Thyroid gland (tissue), 4 donors: Measurements from ENCODE around the gene OTOA. TPM values are rescaled to one million over a fixed set of nuclear protein-coding genes. Genes with fewer than 3 reads are reported as not detected.
A peak's percentile ranks its signal among the peaks of the same experiment; 100 is the strongest.
"Not testable (repeated sequence)": the region's sequence is repeated elsewhere in the genome, so short reads cannot be mapped to it uniquely, and the experiment has no call there.

Experiments used
- DNase-seq, 2 donors: peaks; one replicate each; pipeline ENCODE4 v3.0.0-alpha.2; 2019
- H3K27ac ChIP-seq, 3 donors: fragments of 200-600 bp; sonication (generic); 1 replicate in 2 of 3; 2 replicates in 1 of 3; pipeline ENCODE4 v1.5.1; 2016 to 2019; ENCODE audit warnings: mild to moderate bottlenecking in 1 of 3, moderate library complexity in 1 of 3
- H3K27me3 ChIP-seq: fragments of 200-600 bp; sonication (generic); one replicate; pipeline ENCODE4 v1.5.1; 2019
- H3K36me3 ChIP-seq, 2 donors: fragments of 200-600 bp; sonication (generic); one replicate each; pipeline ENCODE4 v1.5.1; 2016 to 2019
- H3K4me1 ChIP-seq, 2 donors: fragments of 200-600 bp; sonication (generic); one replicate each; pipeline ENCODE4 v1.5.1; 2017 to 2019
- H3K4me3 ChIP-seq, 3 donors: fragments of 200-600 bp; sonication (generic); replicated peaks in 1 of 3; 1 replicate in 2 of 3; 2 replicates in 1 of 3; pipeline ENCODE4 v1.5.1; 2016; ENCODE audit warnings: mild to moderate bottlenecking in 1 of 3
- H3K9me3 ChIP-seq: fragments of 200-600 bp; sonication (generic); one replicate; pipeline ENCODE4 v1.5.1; 2017
- CTCF ChIP-seq, 6 experiments: fragments of 200-600 bp in 3 of 6; fragments of 450-650 bp in 3 of 6; sonication (generic) in 3 of 6; IDR thresholded peaks; one replicate each; pipeline ENCODE4 v1.5.1; 2016 to 2019; ENCODE audit warnings: antibody characterized with exemption in 6 of 6, mild to moderate bottlenecking in 2 of 6, inconsistent platforms in 1 of 6, moderate library complexity in 1 of 6
- POLR2A ChIP-seq, 2 donors: fragments of 450-650 bp; IDR thresholded peaks; one replicate each; pipeline ENCODE4 v1.6.1; 2017; ENCODE audit warnings: antibody characterized with exemption in 2 of 2, mild to moderate bottlenecking in 2 of 2, moderate library complexity in 1 of 2
- WGBS, 2 donors: methylation state at CpG; one replicate each; pipeline ENCODE4 v1.1.5; 2017; 5-methylcytosine and 5-hydroxymethylcytosine counted together
- intact Hi-C: fragments of 100-400 bp; cut with DNase I; formaldehyde crosslinking; loops from one replicate; pipeline ENCODE4 v1.15.1; 2023
- total RNA-seq, 4 donors: library from RNA; depleted of rRNA; stranded (reverse); fragments of >200 nt; gene quantifications; one replicate each; pipeline ENCODE4 v1.2.3, GENCODE V29; 2016

The OTOA gene
- total RNA-seq, 4 donors from 2014 or later = 0.13 to 0.40 TPM; not detected in 2

GRCh38 chr16:21713549-21714368 is 50.0 kb downstream of the OTOA start:
- H3K27me3 ChIP-seq = no peaks in the 10 kb centered on the region
- WGBS, 2 donors = 85 to 86% methylated on average over 5 of the region's 5 CpGs
- no peak for TF ChIP-seq POLR2A (IDR thresholded peaks at IDR 0.05)
- TF ChIP-seq CTCF (IDR thresholded peaks at IDR 0.05) = no peak
- H3K36me3 ChIP-seq = no peaks in the 10 kb centered on the region
- intact Hi-C loops = no loop called here
- H3K4me1 ChIP-seq = no peaks in the 10 kb centered on the region
- no peak overlapping the region for H3K4me3 ChIP-seq
- H3K27ac ChIP-seq = no peak overlapping the region
- no peaks in the 10 kb centered on the region for H3K9me3 ChIP-seq
- DNase-seq = no peak

GRCh38 chr16:21714369-21714618 is 50.5 kb downstream of the OTOA start:
- intact Hi-C loops, H3K27me3 ChIP-seq, H3K27ac ChIP-seq, DNase-seq, H3K4me3 ChIP-seq, H3K4me1 ChIP-seq, H3K36me3 ChIP-seq, H3K9me3 ChIP-seq: not testable (repeated sequence)

- Histone ChIP-seq H3K27ac (no peak overlapping the region), H3K36me3 (no peaks in the 10 kb centered on the region), H3K4me1 (no peaks in the 10 kb centered on the region), H3K9me3 (no peaks in the 10 kb centered on the region), H3K27me3 (no peaks in the 10 kb centered on the region), H3K4me3 (no peak overlapping the region)
- TF ChIP-seq CTCF (IDR thresholded peaks at IDR 0.05) (no peak), POLR2A (IDR thresholded peaks at IDR 0.05) (no peak)
- intact Hi-C loops = no loop called here
- DNase-seq = no peak
- WGBS, 2 donors = 77 to 79% methylated on average over 10 of the region's 10 CpGs
Observed at GRCh38 chr16:21717608-21718007, 53.8 kb downstream of the OTOA start.

GRCh38 chr16:21719283-21719682 is 55.5 kb downstream of the OTOA start:
- TF ChIP-seq CTCF (IDR thresholded peaks at IDR 0.05) = no peak
- TF ChIP-seq POLR2A (IDR thresholded peaks at IDR 0.05) = no peak
- DNase-seq = peak; percentile 16 to 20
- no peaks in the 10 kb centered on the region for H3K27me3 ChIP-seq
- WGBS, 2 donors = 52 to 55% methylated on average over 6 of the region's 6 CpGs
- H3K4me1 ChIP-seq = no peaks in the 10 kb centered on the region
- H3K9me3 ChIP-seq = no peaks in the 10 kb centered on the region
- no peak overlapping the region for H3K4me3 ChIP-seq
- H3K27ac ChIP-seq = no peak overlapping the region
- intact Hi-C loops = no loop called here
- no peaks in the 10 kb centered on the region for H3K36me3 ChIP-seq

GRCh38 chr16:21720533-21720932 is 56.8 kb downstream of the OTOA start:
- no peak overlapping the region for H3K27ac ChIP-seq
- TF ChIP-seq CTCF (IDR thresholded peaks at IDR 0.05) = no peak
- no peak for TF ChIP-seq POLR2A (IDR thresholded peaks at IDR 0.05)
- H3K27me3 ChIP-seq = no peaks in the 10 kb centered on the region
- intact Hi-C loops = no loop called here
- WGBS, 2 donors = 94 to 96% methylated on average over 2 of the region's 2 CpGs
- no peak overlapping the region for H3K4me3 ChIP-seq
- H3K9me3 ChIP-seq = no peaks in the 10 kb centered on the region
- H3K4me1 ChIP-seq = no peaks in the 10 kb centered on the region
- H3K36me3 ChIP-seq = no peaks in the 10 kb centered on the region
- DNase-seq = no peak
